Esophagus squamous epithelium (tissue), 4 donors: ENCODE data around the gene CTIF.

Experiments used
- CTCF ChIP-seq, 6 experiments: fragments of 450-650 bp in 4 of 6; fragments of 200-600 bp in 2 of 6; sonication (generic) in 2 of 6; IDR thresholded peaks; one replicate each; pipeline ENCODE4 v1.5.1; 2016 to 2019; ENCODE audit warnings: antibody characterized with exemption in 6 of 6, mild to moderate bottlenecking in 4 of 6, moderate library complexity in 4 of 6
- POLR2A ChIP-seq, 4 donors: fragments of 450-650 bp; IDR thresholded peaks; one replicate each; pipeline ENCODE4 v1.6.1; 2017; ENCODE audit warnings: antibody characterized with exemption in 4 of 4, mild to moderate bottlenecking in 4 of 4, moderate library complexity in 3 of 4

DNA sequence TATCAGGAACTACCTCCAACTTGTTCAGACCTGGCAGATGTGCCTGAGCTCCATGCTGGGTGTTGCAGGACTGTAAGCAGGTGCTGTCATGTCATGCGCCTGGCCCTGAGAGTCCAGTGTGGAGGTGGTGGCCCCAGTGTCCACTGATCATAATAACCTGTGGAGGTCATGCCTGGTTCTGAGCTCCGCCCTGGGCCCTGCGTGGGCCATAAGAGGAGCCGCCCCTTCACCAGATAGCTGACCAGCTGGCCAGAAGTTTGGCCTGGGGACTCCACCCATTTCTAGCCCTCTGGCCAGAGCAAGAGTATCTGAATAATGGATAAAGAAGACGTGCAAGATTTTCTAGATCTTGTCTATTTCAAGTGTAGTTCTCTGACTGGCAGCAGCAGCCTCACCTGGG, 72.4 kb downstream of the CTIF start:
- TF ChIP-seq CTCF (IDR thresholded peaks at IDR 0.05): no peak
- TF ChIP-seq POLR2A (IDR thresholded peaks at IDR 0.05): no peak
